ENCODE measurements around the gene TCF23.
"Not testable (repeated sequence)": the region's sequence is repeated elsewhere in the genome, so short reads cannot be mapped to it uniquely, and the experiment has no call there.

TCF23 gene

DNA sequence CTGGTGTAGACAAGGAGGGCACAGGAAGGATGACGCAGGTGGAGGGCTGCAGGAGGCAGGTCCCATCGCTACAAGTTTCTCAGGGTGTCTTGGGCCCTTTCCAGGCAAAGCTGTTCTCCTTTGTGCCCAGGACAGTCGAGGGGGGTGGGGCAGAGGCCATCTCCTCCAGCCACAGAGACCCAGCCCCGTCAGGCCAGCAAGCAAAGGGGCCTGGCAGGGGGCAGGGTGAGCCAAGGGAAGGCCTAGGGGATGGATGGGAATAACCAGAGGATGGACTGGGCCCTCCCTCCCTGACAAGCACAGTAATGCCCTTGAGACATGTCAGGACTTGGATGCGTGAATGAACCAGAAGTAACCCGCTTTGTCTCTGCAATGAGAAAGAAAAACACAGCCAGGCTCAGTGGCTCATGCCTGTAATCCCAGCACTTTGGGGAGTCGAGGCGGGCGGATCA is 6.3 kb downstream of the TCF23 start:
- DNase-seq = no peak

DNA sequence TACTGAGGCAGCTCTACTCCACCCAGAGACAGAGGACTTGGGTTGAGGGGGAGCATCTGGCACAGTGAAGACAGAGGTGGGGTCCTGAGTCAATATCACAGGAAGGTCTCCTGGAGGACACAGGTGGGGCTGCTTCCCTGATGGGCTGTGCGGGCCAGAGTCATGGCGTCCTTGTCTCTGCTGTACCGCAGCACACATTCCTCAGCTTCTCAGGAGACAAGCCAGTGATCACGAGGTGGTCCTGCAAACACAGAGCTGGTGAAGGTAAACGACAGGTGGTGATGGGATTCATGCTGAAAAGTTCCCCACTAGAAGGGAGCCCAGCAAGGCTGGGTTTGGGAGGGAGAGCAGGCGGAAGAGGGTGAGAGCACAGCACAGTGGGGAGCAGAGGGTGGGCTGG is 9.7 kb downstream of the TCF23 start:
- no peak for DNase-seq

DNA sequence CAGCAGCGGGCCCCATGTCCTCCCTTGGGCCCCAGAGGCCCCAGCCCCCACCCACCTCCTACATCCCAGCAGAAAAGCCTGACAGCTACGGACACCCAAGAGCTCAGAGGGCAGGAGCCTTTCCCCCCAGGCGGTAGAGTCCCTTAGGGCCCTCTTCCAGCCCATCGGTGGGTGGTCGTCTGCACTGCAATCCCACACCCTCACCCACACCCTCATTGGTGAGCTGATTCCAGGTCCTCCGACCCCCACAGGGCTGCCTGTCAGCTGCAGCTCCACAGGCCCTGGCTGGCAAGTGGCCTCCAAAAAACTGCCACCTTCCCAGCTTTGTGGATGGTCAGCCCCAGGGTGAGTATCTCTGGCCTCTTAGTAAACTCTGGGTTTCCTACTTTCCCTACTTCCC is 10.5 kb downstream of the TCF23 start:
- no peak for DNase-seq

DNA sequence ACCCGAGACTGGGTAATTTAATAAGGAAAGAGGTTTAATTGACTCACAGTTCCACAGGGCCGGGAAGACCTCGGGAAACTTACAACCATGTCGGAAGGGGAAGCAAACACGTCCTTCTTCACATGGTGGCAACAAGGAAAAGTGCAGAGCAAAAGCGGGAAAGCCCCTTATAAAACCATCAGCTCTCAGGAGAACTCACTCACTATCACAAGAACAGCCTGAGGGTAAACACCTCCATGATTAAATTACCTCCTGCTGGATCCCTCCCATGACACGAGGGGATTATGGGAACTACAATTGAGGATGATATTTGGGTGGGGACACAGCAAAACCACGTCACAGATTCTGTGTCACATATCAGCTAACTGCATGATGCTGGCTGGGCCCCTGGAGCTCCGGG is 11.4 kb downstream of the TCF23 start:
- no peak for DNase-seq

DNA sequence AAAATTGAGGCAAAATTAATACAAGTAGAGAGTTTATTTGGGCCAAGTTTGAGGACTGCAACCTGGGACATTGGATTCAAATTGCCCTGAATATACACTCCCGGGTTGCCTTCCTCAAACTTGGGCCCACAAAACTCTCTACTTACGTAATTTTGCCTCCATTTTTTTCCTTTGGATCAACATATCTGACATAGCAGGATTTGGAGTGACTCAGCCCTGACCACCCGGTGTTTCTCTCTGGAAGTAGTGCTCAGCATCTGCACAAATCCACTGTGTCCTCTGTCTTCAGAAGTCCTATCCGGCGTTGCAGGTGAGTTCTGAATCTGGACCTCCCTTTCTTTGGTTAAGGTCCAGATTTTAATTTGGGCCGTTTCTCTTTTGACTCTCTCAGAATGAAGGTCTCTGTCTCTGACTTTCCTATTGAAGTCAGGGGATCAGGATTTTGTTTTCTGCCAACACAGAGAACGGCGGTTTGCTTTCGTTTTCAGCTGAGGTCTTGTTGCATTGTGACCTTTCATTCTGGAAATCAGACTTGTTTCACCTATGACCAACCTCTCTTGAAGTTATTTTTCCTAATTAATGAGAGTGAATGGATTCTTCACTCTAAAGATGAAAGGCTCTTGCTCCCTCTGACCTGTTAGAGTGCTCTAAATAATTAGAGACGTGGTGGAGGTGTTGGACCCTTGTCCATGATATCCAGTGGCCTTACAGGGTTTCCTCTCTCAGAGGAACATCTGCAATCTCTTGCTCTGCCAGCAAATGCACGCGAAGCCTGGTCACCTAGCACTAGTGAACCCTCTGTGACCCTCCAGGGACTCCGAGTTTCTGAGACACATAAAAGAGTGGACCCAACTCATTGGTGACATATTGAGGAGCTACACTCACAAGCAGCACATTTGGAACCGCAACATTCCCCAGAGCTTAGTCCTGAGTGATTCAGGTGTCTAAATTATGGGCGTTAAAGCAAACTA is 13.6 kb downstream of the TCF23 start:
- DNase-seq = no peak

DNA sequence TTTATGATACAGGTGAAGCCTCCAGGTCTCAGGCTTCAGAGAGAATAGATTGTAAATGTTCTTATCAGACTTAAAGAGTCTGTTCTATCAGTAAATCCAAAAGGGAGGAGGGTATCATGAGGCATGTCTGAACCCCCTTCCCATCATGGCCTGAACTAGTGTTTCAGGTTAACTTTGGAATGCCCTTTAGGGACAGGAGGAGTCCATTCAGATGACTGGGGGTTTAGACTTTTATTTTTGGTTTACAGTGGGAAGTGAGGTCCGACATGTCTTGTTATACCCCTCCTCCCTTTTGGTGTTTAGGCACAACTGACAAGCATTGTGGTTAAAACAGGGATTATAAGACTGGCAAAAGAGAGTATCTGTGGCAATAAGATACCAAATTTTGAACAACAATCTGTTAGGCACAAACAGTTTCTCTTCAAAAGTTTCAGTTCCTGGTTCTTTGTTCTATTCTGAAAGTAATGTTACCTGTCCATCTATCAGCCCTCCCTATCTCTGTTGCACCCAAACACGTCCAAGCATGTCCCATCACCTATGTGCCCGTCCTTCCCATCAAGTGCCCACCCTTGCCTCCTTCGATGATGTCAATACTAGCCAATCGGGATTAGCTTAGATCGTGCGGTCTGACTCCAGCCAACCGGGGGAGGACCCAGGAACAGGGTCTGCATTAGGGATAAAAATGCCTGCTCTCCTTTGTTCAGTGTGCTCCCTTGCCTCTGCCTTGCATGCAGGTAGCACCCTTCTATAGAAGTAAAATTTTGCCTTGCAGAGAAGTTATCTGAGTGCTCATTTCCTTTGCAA is 16.4 kb downstream of the TCF23 start:
- DNase-seq = no peak

DNA sequence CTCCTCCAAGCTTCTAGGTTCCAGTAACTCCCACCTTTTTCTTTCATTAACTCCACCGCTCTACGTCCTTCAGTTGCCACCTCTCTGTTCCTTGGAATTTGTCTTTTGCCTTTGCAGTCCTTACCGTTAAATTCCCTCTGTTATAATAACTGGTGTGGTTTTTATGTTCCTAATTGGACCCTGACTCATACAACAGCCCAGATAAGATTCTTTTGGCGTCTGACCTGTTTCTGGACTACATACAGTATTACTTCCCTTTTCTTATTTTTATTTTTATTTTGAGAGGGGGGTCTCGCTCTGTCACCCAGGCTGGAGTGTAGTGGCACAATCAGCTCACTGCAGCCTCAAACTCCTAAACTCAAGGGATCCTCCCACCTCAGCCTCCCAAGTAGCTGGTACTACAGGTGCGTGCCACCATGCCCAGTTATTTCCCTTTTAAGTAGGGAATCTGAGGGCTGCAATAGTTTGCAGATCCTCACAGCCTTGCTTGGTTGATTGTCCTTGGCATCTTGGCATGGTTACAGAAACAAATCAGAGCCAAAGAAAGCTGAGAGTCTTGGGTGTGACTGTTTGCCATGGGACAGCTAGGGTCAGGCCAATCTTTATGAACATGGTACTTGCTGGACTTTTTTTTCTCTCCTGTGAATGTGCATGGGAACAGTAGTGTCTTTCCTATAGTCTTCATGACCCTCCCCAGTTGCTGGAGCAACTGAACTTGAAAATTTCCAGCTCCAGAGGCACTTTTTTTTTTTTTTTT is 22.0 kb downstream of the TCF23 start:
- DNase-seq = no peak

DNA sequence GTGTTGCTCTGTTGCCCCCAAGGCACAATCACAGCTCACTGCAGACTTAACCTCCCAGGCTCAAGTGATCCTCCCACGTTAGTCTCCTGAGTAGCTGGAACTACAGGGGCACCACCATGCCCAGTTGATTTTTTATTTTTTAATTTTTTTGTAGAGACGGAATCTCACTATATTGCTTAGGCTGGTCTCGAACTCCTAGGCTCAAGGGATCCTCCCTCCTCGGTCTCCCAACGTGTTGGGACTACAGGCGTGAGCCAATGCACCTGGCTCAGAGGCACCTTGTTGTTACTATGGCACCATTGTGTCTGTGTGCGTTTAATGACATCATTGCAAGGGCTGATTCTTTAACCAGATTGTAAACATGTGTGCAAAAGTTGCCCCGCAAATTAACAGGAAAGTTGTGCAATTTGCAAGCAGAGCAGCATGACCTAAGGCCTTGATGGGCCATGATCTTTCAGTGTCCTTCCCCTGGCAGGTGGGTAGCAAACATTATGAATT is 22.6 kb downstream of the TCF23 start:
- no peak for DNase-seq

DNA sequence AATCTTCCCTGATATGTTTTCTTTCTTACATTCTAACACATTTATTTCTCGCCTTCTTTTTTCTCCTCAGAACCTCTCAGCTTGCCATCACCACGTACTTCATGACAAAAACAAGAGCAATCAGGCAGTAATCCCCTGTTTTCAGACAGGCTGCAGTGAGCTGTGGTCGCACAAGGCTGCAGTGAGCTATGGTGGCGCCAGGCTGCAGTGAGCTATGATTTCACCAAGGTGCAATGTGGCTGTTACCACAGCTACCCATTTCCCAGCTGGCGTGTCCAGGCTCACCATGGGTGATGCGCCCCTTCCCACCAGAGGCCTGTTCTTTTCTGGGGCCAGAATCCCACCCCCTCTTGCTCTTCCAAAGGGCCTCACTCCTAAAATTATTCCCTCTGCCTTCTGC is 25.8 kb downstream of the TCF23 start:
- no peak for DNase-seq

DNA sequence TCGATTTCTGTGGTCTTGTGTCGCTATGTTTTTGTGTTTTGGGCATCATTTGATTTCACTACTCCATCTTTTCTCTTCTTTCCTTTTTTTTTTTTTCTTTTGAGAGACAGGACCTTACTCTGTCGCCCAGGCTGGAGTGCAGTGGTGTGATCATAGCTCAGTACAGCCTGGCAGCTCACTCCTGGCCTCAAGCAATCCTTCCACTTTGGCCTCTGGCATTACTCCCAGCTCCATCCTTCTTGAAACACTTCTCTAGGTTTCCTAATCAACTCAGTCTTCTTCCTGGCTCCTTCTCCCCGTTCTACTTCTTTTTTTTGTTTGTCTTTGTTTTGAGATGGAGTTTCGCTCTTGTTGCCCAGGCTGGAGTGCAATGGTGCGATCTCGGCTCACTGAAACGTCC is 26.5 kb downstream of the TCF23 start:
- DNase-seq = no peak

DNA sequence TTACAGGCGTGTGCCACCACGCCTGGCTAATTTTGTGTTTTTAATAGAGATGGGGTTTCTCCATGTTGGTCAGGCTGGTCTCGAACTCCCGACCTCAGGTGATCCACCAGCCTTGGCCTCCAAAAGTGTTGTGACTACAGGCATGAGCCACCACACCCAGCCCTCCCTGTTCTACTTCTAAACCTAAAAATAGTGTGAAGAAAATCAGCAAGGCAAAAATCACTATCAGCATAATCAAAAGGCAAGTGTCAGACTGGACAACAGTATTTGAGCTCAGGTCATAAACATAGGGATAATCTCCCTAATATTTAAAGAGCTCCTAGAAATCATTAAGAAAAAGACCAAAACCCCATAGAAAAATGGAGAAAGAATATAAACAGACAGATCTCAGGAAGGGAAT is 27.0 kb downstream of the TCF23 start:
- not testable (repeated sequence) for DNase-seq

DNA sequence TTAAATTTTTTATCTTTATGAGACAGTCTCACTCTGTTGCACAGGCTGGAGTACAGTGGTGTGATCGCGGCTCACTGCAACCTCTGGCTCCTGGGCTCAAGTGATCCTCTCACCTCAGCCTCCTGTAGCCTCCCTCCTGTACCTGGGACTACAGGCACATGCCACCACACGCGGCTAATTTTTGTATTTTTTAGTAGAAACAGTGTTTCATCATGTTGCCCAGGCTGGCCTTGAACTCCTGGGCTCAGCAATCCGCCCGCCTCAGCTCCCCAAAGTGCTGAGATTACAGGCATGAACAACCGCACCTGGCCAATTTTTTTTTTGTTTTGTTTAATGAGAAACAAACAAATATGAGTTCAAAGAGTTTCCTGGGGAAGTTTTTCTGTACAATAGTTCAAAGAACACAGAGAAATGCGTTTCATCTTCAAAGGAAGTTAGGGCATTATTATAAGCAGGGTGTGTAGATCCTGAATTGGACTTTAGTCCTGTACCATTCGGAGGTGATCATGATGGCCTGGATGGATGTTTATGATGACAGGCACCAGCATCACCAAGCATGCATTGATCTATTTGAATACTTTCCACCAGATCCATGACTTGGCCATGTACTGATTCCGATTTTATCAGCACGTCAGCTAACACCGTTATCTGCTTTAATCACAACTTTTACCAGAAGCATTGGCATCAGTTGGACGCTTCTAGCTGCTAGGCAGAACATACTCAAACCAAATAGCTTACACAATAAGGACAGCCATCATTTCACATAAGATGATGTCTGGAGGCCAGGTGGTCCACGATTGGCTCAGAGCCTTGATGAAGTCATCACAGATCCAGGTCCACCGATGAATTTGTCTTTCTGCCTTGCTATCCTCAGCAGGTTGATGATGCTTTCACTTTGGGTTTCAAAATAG is 28.9 kb downstream of the TCF23 start:
- DNase-seq = no peak

DNA sequence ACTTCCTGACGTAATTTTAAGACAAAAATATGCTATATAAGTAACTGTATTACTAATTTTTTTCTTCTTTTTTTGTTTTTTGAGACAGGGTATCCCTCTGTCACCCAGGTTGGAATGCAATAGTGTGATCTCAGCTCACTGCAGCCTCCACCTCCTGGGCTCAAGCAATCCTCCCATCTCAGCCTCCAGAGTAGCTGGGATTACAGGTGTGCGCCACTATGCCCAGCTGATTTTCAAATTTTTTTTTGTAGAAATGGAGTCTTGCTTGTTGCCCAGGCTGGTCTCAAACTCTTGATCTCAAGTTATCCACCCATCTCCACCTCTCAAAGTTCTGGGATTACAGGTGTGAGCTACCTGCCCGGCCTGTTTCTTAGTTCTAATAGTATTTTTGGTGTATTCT is 29.7 kb downstream of the TCF23 start:
- DNase-seq = no peak

DNA sequence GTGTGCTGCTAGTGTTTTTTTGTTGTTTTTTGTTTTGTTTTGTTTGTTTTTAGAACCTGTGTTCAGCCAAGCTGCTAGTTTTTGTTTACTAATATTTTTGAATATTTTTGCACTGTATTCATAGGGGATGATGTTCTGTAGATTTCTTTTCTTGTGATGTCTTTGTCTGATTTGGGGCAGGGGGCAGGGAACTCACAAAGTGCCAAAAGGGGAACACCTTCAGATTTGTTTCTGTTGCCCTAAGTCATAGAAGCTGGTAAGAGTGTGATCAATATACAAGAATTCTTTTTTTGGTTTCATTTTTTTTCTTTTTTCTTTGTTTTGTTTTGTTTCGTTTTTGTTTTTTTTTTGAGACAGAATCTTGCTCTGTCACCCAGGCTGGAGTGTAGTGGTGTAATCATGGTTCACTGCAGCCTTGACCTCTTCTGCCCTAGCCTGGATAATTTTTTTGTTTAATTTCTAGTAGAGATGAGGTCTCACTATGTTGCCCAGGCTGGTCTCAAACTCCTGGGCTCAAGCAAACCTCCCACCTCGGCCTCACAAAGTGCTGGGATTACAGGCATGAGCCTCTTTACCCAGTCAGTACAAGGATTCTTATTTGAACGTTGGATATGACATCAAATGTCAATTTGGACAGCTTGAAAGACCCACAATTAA is 30.7 kb downstream of the TCF23 start:
- DNase-seq = no peak

DNA sequence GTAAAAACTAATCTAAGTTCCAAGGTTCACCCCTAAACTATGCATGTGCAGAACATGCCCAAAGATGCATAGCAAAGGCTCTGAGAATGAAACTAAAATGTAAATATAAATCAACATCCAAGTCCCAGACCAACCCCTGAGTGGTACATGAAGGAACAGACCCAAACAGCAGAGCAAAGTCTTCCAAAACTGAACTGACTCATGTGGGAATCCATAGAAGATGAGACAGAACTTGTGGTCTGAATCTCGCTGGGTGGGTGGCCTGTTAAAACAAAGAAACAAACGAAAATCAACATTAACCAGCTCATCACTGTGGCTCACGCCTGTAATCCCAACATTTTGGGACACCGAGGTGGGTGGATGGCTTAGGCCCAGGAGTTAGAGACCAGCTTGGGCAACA is 33.5 kb downstream of the TCF23 start:
- DNase-seq = no peak

DNA sequence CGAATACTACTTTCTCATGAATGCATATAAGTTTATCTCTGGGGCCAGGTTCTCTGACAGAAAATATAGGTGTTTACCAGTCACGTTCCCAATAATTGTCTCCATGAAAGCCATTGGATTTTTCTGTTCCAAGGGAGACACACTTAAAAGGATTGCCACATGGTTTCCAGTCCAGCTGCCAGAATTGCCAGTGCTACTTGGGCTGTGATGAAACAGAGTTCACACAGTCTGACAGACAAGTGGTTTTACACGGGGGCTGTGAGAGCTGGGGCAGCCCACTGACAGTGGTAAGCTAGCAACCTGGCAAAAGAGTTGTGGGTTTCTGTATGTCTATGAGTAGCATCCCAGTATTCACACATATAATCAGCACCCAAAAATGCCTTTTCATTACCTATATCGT is 35.3 kb downstream of the TCF23 start:
- no peak for DNase-seq

DNA sequence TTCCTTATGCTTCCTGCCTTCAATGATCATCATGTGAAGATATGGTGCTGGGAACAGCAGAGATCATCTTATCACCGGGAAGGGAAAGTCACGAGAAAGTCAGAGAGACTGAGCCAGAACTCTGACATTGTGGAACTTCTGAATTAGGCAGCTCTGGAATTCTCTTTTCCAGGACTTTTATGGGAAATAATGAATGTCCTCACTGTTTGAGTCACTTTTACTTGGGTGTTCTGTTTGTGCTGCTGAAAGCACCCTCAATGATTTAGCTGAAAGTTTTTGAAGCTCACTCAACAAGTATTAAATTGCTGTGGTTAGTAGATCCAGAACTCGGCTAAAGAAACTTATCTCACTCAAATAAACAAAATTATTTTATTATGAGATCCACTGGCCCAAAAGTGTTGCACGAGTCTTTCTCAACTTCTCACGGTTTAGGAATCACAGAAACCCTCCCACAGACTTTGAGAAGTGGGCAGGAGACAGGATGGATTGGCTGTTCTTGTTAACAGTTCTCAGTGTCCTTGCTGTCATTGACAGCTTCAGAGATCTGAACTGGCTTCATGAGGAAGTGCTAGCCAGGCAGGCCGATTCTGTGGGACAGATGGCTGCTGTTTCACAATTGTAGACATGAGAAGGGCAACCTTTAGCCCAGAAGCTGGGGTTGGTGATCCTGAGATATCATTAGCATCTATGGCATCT is 36.7 kb downstream of the TCF23 start:
- DNase-seq = no peak

DNA sequence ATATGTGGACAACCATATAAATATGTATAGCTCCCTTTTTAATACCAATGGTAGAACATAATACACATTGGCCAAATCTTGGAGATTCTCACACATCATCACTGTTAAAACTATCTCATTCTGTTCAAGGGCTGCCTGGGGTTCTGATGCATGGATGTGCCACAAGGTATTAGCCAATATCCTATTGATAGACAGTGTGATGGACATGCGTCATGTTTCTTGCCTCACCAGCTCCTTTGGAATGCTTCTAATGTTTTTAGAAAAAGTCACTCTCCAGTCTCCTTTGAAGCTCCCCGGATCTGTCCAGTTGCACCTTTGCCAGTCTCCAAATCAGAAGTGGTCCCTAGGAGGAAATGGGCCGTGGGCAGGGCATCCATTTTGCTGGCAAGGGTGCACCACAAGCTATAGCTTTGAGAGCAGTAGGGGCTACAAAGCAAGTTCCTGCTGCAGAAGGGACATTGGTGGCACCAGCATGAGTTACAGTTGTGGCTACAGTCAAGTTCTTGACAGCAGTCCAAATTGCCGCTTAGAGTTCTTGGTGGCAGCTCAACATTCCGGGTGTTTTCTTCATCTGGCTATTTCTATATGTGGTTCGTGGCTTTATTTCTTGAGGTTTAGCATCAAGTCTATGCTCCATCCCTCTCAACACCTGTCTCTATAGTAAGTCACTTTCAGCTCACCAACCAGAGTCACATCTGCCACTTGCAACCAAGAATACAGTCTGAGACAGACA is 38.0 kb downstream of the TCF23 start:
- no peak for DNase-seq

DNA sequence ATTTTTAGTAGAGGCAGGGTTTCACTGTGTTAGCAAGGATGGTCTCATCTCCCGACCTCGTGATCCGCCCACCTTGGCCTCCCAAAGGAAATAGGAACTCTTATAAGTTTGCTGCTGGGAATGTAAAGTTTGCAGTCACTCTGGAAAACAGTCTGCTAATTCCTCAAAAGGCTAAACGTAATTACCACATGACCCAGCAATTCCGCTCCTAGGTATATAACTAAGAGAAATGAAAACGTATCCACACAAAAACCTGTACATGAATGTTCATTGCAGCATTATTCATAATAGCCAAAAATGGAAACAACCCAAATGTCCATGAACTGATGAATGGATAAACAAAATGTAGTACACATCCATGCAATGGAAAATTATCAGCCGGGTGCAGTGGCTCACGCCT is 41.2 kb downstream of the TCF23 start:
- no peak for DNase-seq

All from stimulated activated naive CD4-positive, alpha-beta T cell (primary cell).